Kidney (tissue), 14 donors: ENCODE data around the gene EPHB1. TPM values are rescaled to one million over a fixed set of nuclear protein-coding genes. Genes with fewer than 3 reads are reported as not detected.

Source experiments
- DNase-seq, 5 donors: peaks; one replicate each; pipeline ENCODE4 v3.0.0-alpha.2; 2013 to 2020
- FAIRE-seq: peaks from 2 replicates; lab custom pipeline; 2012; peaks lifted over from hg19 to GRCh38; lab: Jason Lieb, UNC
- H3K27ac ChIP-seq, 2 donors: one replicate each; pipeline ENCODE4 v1.7.0; 2013; ENCODE audit warnings: low read depth in 2 of 2, low read length in 2 of 2, inconsistent platforms in 1 of 2
- H3K27me3 ChIP-seq: one replicate; pipeline ENCODE4 v1.7.1; 2013; ENCODE audit warnings: low read length, inconsistent platforms; ENCODE audit not compliant: control insufficient read depth, insufficient read depth
- H3K36me3 ChIP-seq, 3 donors: one replicate each; pipeline versions ENCODE4 v1.7.0 to v1.7.1; 2013; ENCODE audit warnings: low read length in 3 of 3, control low read depth in 1 of 3, inconsistent platforms in 1 of 3; ENCODE audit not compliant: insufficient read depth in 3 of 3, control insufficient read depth in 2 of 3
- H3K4me1 ChIP-seq, 3 donors: one replicate each; pipeline versions ENCODE4 v1.7.0 to v1.7.1; 2013; ENCODE audit warnings: low read length in 3 of 3, inconsistent platforms in 1 of 3, low read depth in 1 of 3; ENCODE audit not compliant: control insufficient read depth in 2 of 3, insufficient read depth in 2 of 3
- H3K4me3 ChIP-seq, 3 donors: one replicate each; pipeline versions ENCODE4 v1.7.0 to v1.8.1; 2013; ENCODE audit warnings: low read length in 3 of 3, control low read depth in 1 of 3, inconsistent platforms in 1 of 3
- H3K9ac ChIP-seq, 3 donors: one replicate each; pipeline versions ENCODE4 v1.7.0 to v1.7.1; 2013; ENCODE audit warnings: low read length in 3 of 3, control low read depth in 1 of 3, inconsistent platforms in 1 of 3
- H3K9me3 ChIP-seq, 3 donors: one replicate each; pipeline versions ENCODE4 v1.7.0 to v1.7.1; 2013; ENCODE audit warnings: low read length in 3 of 3, control low read depth in 1 of 3, inconsistent platforms in 1 of 3; ENCODE audit not compliant: control insufficient read depth in 2 of 3, insufficient read depth in 1 of 3
- intact Hi-C: fragments of 100-400 bp; cut with DNase I; formaldehyde crosslinking; loops from one replicate; pipeline ENCODE4 v1.11.1; 2022
- polyA plus RNA-seq: library from polyadenylated mRNA; stranded (reverse); fragments of 350-450 nt; fragmentation: Illumina TruSeq; extraction: RNeasy Lipid Tissue Mini Kit (QIAGEN cat#74804); gene quantifications from one replicate; pipeline ENCODE4 v1.2.3, GENCODE V29; 2014; ENCODE audit warnings: low read depth, low replicate concordance; ENCODE audit not compliant: insufficient read depth
- total RNA-seq: library from RNA; stranded (reverse); fragmentation: NEBNext Ultra II Directional; extraction: Animal tissue kit (Norgen Biotek cat#: 25700); gene quantifications from one replicate; pipeline ENCODE4 v1.2.1, GENCODE V29; 2021
- TF ChIP-seq, protein P1 (sequence below): IDR thresholded peaks from 3 replicates; pipeline ENCODE4 v1.5.1; 2012; ENCODE audit warnings: mild to moderate bottlenecking, moderate library complexity, borderline replicate concordance; ENCODE audit not compliant: insufficient read depth; ENCODE audit errors: extremely low read depth
- donor health status: control.
- donor health status: control.
- donor health status: control.
- donor health status: control.
- donor health status: control.
- donor health status: DM: yes; HTN: yes; CAD: no.
- donor health status: Normal renal cell carcinoma (clear cell type).

Gene EPHB1
- total and polyA plus RNA-seq, 2 donors from 2014 or later = 0.39 to 3.2 TPM

DNA sequence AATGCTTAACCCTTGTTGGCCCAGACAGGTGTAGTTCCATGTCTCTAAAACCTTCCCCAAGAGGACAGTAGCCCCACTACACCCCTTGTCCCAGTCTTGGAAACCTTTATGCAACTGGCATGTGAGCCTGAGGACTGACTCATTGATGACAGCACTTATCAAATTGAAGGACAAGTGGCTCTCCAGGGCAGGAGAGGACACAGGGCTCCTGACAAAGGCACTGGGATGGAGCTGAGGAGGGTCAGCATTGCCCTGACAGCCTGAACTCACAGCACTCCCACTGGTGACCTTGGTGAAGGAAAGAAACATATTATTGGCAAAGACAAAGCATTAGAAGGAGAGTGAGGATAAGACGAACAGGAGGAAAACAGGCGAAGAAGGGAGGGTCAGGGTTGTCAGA, 139.9 kb downstream of the EPHB1 start:
- FAIRE-seq (no peak), DNase-seq (no peak)
- Histone ChIP-seq H3K27me3 (no peaks in the 10 kb centered on the region), H3K27ac (no peak overlapping the region), H3K4me3 (no peak overlapping the region), H3K9me3 (no peaks in the 10 kb centered on the region), H3K4me1 (peaks cover 0 to 4% (median 0%) of the 10 kb centered on the region in 3 donors), H3K36me3 (no peaks in the 10 kb centered on the region), H3K9ac (no peak overlapping the region)
- TF ChIP-seq, protein P1, sequence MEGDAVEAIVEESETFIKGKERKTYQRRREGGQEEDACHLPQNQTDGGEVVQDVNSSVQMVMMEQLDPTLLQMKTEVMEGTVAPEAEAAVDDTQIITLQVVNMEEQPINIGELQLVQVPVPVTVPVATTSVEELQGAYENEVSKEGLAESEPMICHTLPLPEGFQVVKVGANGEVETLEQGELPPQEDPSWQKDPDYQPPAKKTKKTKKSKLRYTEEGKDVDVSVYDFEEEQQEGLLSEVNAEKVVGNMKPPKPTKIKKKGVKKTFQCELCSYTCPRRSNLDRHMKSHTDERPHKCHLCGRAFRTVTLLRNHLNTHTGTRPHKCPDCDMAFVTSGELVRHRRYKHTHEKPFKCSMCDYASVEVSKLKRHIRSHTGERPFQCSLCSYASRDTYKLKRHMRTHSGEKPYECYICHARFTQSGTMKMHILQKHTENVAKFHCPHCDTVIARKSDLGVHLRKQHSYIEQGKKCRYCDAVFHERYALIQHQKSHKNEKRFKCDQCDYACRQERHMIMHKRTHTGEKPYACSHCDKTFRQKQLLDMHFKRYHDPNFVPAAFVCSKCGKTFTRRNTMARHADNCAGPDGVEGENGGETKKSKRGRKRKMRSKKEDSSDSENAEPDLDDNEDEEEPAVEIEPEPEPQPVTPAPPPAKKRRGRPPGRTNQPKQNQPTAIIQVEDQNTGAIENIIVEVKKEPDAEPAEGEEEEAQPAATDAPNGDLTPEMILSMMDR = no peak
- intact Hi-C loops = no loop called here

DNA sequence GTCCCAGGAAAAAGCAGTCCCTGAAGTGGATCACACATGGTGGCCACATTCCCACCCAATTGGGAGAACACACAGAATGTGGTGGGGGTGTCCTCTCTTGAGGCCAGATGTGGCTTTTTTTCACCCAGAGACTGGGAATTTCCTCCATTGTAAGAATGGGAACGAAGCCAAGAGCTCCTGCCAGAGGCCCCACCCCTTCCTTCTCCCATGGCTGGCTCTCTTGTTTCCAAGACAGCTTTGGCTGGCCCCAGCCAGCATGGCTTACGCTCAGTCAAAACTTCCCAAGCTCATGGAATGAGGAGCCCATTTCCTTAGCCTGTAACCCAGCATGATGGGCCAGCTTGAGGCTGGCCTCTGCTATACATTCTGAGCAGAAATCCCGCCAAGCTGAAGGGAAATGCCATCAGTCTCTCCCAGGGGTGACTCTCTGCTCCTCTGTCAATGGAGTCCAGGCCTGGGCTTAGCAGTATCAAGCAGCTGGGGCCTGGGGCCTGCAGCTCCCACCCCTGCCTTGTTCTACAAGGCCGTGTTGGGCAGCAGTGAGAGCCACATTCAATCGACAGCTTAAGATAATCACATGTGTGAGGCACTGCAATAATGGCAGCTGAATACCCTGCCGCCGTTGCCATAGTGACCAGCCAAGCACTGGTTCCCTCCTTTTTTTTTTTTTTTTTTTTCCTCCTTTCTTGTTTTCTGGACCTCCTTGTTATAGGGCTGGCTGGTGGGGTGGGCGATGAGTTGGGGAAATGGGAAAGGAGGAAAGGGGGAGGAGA, 142.4 kb downstream of the EPHB1 start:
- intact Hi-C loops = no loop called here

DNA sequence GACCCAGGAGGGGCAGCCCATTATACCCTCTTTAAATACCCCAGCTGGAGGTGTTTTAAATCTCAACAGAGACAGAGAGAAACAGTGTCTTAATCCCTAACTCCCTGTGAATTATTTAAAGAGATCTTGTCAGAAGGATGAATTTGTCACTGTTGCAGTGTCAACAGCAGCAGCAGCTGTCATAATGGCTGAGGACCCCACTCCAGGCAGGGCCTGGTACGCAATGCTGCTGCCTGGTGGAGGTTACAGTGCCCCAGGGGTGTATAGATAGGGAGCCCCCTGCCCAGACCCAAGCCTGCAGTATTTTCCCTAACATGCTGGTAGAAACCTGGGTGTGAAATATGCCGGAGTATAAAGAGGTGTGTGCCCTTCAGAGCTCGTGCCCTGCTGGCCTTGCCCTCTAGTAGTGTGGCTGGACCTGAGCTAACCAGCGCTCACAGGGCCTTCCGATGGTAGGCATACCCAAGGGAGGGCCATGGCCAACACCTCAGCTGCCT, 143.0 kb downstream of the EPHB1 start:
- no peaks in the 10 kb centered on the region for H3K36me3 ChIP-seq
- no peak overlapping the region for H3K9ac ChIP-seq
- no peak overlapping the region for H3K4me3 ChIP-seq
- intact Hi-C loops = no loop called here
- DNase-seq = no peak
- FAIRE-seq = no peak
- H3K27ac ChIP-seq = no peak overlapping the region
- H3K27me3 ChIP-seq = no peaks in the 10 kb centered on the region
- TF ChIP-seq, protein P1 = no peak
- H3K4me1 ChIP-seq = no peaks in the 10 kb centered on the region
- H3K9me3 ChIP-seq = no peaks in the 10 kb centered on the region

More for the DNA sequence above, 142.4 kb downstream of the EPHB1 start:
- H3K9me3 ChIP-seq = no peaks in the 10 kb centered on the region
- H3K27ac ChIP-seq = no peak overlapping the region
- no peak overlapping the region for H3K9ac ChIP-seq
- no peaks in the 10 kb centered on the region for H3K36me3 ChIP-seq
- no peaks in the 10 kb centered on the region for H3K4me1 ChIP-seq
- FAIRE-seq (no peak), DNase-seq (peak in 3 of 5 donors; percentile 26 to 44 (median 42))
- TF ChIP-seq, protein P1 = no peak
- H3K27me3 ChIP-seq = no peaks in the 10 kb centered on the region
- H3K4me3 ChIP-seq = no peak overlapping the region
